PC-3 (cell line): ENCODE measurements around the gene FGF11. TPM values are rescaled to one million over a fixed set of nuclear protein-coding genes. Genes with fewer than 3 reads are reported as not detected.
A peak's percentile ranks its signal among the peaks of the same experiment; 100 is the strongest.

Source experiments
- ATAC-seq: fragments of 200-7000 bp; cut with Tn5 transposase; 2 replicates; pipeline ENCODE4 v1.9.1; 2020; ENCODE audit warnings: mild to moderate bottlenecking, moderate library complexity
- BruUV-seq: library from RNA; stranded (reverse); fragments of 400-500 nt; replicated peaks from 2 replicates; lab custom pipeline; 2021; lab: Mats Ljungman, UMichigan
- CTCF ChIA-PET: fragments of 300-600 bp; sonication (Branson Sonifier 250); formaldehyde crosslinking; loops from one replicate; lab custom pipeline; 2022; ENCODE audit warnings: antibody characterized with exemption; lab: Charles Lee
- POLR2A ChIA-PET: fragments of 300-600 bp; sonication (Branson Sonifier 250); formaldehyde crosslinking; loops from one replicate; lab custom pipeline; 2022; ENCODE audit warnings: antibody characterized with exemption; ENCODE audit not compliant: unreplicated experiment; lab: Charles Lee
- DNase-seq: peaks from one replicate; pipeline ENCODE4 v3.0.0-alpha.2; 2015
- H2AFZ ChIP-seq: fragments of 300-600 bp; sonication (generic); 2 replicates; pipeline ENCODE4 v1.6.0; 2016; ENCODE audit warnings: antibody characterized with exemption, low read length
- H3F3A ChIP-seq: fragments of 300-600 bp; sonication (generic); one replicate; pipeline ENCODE4 v1.6.0; 2017; ENCODE audit warnings: antibody characterized with exemption, low read length, control low read depth, mild to moderate bottlenecking; ENCODE audit not compliant: unreplicated experiment
- H3K27ac ChIP-seq: fragments of 300-600 bp; sonication (generic); 2 replicates; pipeline ENCODE4 v1.5.1; 2016; ENCODE audit warnings: mild to moderate bottlenecking, low read length
- H3K27me3 ChIP-seq: fragments of 300-600 bp; sonication (generic); 2 replicates; pipeline ENCODE4 v1.6.1; 2016; ENCODE audit warnings: low read length, mixed read lengths
- H3K36me3 ChIP-seq: fragments of 300-600 bp; sonication (generic); 2 replicates; pipeline ENCODE4 v1.6.1; 2016; ENCODE audit warnings: low read depth, mixed run types, low read length, mixed read lengths
- H3K4me1 ChIP-seq: fragments of 300-600 bp; sonication (generic); 2 replicates; pipeline ENCODE4 v1.5.1; 2016; ENCODE audit warnings: low read length; ENCODE audit not compliant: insufficient read depth
- H3K4me2 ChIP-seq: fragments of 300-600 bp; sonication (generic); 2 replicates; pipeline ENCODE4 v1.6.0; 2016; ENCODE audit warnings: low read length
- H3K4me3 ChIP-seq: fragments of 300-600 bp; sonication (generic); 2 replicates; pipeline ENCODE4 v1.5.1; 2016; ENCODE audit warnings: mild to moderate bottlenecking, low read length, mixed read lengths
- H3K79me2 ChIP-seq: fragments of 300-600 bp; sonication (generic); 2 replicates; pipeline ENCODE4 v1.6.1; 2017; ENCODE audit warnings: low read length, mixed read lengths
- H3K9ac ChIP-seq: fragments of 300-600 bp; sonication (generic); 2 replicates; pipeline ENCODE4 v1.6.0; 2016; ENCODE audit warnings: mild to moderate bottlenecking, low read length
- H3K9me2 ChIP-seq: fragments of 300-600 bp; sonication (generic); replicated peaks from 2 replicates; pipeline ENCODE4 v1.6.1; 2016; ENCODE audit warnings: mixed run types, low read length, mixed read lengths
- H3K9me3 ChIP-seq: fragments of 300-600 bp; sonication (generic); 2 replicates; pipeline ENCODE4 v1.6.1; 2016; ENCODE audit warnings: low read length, mixed read lengths
- H4K20me1 ChIP-seq: fragments of 300-600 bp; sonication (generic); 2 replicates; pipeline ENCODE4 v1.6.1; 2016; ENCODE audit warnings: low read length, mixed read lengths
- CTCF ChIP-seq: fragments of 300-600 bp; sonication (generic); conservative IDR thresholded peaks from 2 replicates; pipeline ENCODE4 v1.5.1; 2017; ENCODE audit warnings: antibody characterized with exemption, low read depth, mild to moderate bottlenecking, low read length
- EZH2 ChIP-seq: fragments of 300-600 bp; sonication (generic); IDR thresholded peaks from one replicate; pipeline ENCODE4 v1.6.1; 2017; ENCODE audit warnings: antibody characterized with exemption, mild to moderate bottlenecking, low read length; ENCODE audit not compliant: unreplicated experiment
- EZH2phosphoT487 ChIP-seq: fragments of 300-600 bp; sonication (generic); IDR thresholded peaks from 2 replicates; pipeline ENCODE4 v1.6.1; 2018; ENCODE audit warnings: mild to moderate bottlenecking, antibody characterized with exemption, low read length, borderline replicate concordance
- intact Hi-C: fragments of 100-400 bp; cut with micrococcal nuclease; formaldehyde crosslinking; loops from 2 replicates; pipeline ENCODE4 v1.9.0; 2023
- total RNA-seq: library from RNA; depleted of rRNA; stranded (reverse); fragments of >200 nt; gene quantifications from 2 replicates; pipeline ENCODE4 v1.2.3, GENCODE V29; 2014

FGF11 gene
- total RNA-seq, 1 experiment from 2014 or later = 0.69 TPM

GRCh38 chr17:7484919-7485377 is 45.6 kb downstream of the FGF11 start:
- Histone ChIP-seq H3K79me2 (peaks cover 61% of the 10 kb centered on the region), H3K4me3 (peak overlapping the region; percentile 76), H3K27ac (peak overlapping the region; percentile 94), H3K27me3 (no peaks in the 10 kb centered on the region), H2AFZ (no peak overlapping the region), H3K9me2 (no peaks in the 10 kb centered on the region), H4K20me1 (peaks cover 36% of the 10 kb centered on the region), H3K9ac (peak overlapping the region; percentile 97), H3K4me1 (peaks cover 21% of the 10 kb centered on the region), H3F3A (no peaks in the 10 kb centered on the region), H3K9me3 (no peaks in the 10 kb centered on the region), H3K4me2 (peak overlapping the region; percentile 99), H3K36me3 (0 out of 2 replicates have a peak, but pooled peaks cover 2% of the 10 kb centered on the region)
- ChIA-PET CTCF (no interaction called here), POLR2A (interaction anchor here (0.6 kb wide), 1 partner anchor 204 kb away, joined by 4 read pairs; no protein-coding TSS in a partner anchor)
- no peak; the same call in 1 of the 2 replicates for ATAC-seq
- BruUV-seq = TSS peak; percentile 41
- intact Hi-C loops = loop anchor here (1.0 to 5.0 kb wide), 2 partner anchors 50 to 223 kb away; partner anchors contain the start of genes CLDN7 and TMEM102
- TF ChIP-seq EZH2 (no peak), EZH2phosphoT487 (no peak), CTCF (0 out of 2 replicates have a peak, but pooled peaks have one; percentile 13)
- no peak for DNase-seq

DNA sequence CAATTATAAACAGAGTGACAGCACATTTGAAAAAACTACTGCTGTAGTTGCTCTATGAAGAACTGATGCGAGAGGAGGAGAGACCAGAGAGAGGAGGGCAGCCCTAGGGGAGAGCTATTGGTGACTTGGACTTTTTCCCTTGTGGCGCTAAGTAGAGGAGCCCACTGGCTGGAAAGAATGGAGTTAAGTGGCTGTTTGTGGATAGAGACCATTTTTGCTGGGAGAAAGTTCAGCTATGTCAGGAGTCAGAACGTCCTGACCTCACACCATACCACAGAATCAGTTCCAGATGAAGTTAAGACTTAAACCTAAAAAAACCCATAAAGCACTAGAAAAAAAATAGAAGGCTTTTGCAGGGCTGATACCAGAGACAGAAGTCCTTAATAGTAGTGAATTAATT is 46.9 kb downstream of the FGF11 start:
- Histone ChIP-seq H3K79me2 (peaks cover 70% of the 10 kb centered on the region), H3K9me2 (no peaks in the 10 kb centered on the region), H3K27ac (no peak overlapping the region), H3K36me3 (0 out of 2 replicates have a peak, but pooled peaks cover 2% of the 10 kb centered on the region), H3K9me3 (no peaks in the 10 kb centered on the region), H3K4me1 (peaks cover 17% of the 10 kb centered on the region), H3K27me3 (no peaks in the 10 kb centered on the region), H3K4me2 (peak overlapping the region; percentile 99), H4K20me1 (peaks cover 45% of the 10 kb centered on the region), H3K9ac (peak overlapping the region; percentile 97), H2AFZ (no peak overlapping the region), H3K4me3 (peak overlapping the region; percentile 76), H3F3A (no peaks in the 10 kb centered on the region)
- ATAC-seq (no peak), DNase-seq (no peak)
- intact Hi-C loops = no loop called here
- TF ChIP-seq CTCF = no peak
- no peak for TF ChIP-seq EZH2
- no TSS peak for BruUV-seq
- CTCF ChIA-PET = no interaction called here
- POLR2A ChIA-PET = interaction anchor here (0.6 kb wide), 1 partner anchor 52 kb away, joined by 3 read pairs; no protein-coding TSS in a partner anchor

- H3K4me2 ChIP-seq = no peak overlapping the region
- POLR2A ChIA-PET = no interaction called here
Measured at GRCh38 chr17:7490144-7490543, 50.8 kb downstream of the FGF11 start.

More at GRCh38 chr17:7490144-7490543, 50.8 kb downstream of the FGF11 start:
- no peaks in the 10 kb centered on the region for H3K27me3 ChIP-seq
- H4K20me1 ChIP-seq = peaks cover 61% of the 10 kb centered on the region
- no peaks in the 10 kb centered on the region for H3K9me2 ChIP-seq
- H3K9me3 ChIP-seq = no peaks in the 10 kb centered on the region
- no peak overlapping the region for H3K9ac ChIP-seq
- ATAC-seq (no peak), DNase-seq (no peak)
- peaks cover 100% of the 10 kb centered on the region for H3K79me2 ChIP-seq
- peaks cover 17% of the 10 kb centered on the region for H3K4me1 ChIP-seq
- peaks cover 11% of the 10 kb centered on the region; the same call in 1 of the 2 replicates for H3K36me3 ChIP-seq
- H3K27ac ChIP-seq = no peak overlapping the region
- CTCF ChIA-PET = no interaction called here
- intact Hi-C loops = no loop called here
- H3K4me3 ChIP-seq = no peak overlapping the region
- BruUV-seq = no TSS peak
- no peaks in the 10 kb centered on the region for H3F3A ChIP-seq
- no peak overlapping the region for H2AFZ ChIP-seq
- no peak for TF ChIP-seq EZH2phosphoT487
- TF ChIP-seq CTCF = no peak
- TF ChIP-seq EZH2 = no peak
